Measurements from ENCODE around the gene SLC34A3.
A peak's percentile ranks its signal among the peaks of the same experiment; 100 is the strongest.

SLC34A3 gene

GRCh38 chr9:137247135-137247915, 16.6 kb downstream of the SLC34A3 start:
- no peak for ATAC-seq
- Mint-ChIP-seq H3K27me3 (no peaks in the 10 kb centered on the region), H3K9me3 (no peaks in the 10 kb centered on the region)

DNA sequence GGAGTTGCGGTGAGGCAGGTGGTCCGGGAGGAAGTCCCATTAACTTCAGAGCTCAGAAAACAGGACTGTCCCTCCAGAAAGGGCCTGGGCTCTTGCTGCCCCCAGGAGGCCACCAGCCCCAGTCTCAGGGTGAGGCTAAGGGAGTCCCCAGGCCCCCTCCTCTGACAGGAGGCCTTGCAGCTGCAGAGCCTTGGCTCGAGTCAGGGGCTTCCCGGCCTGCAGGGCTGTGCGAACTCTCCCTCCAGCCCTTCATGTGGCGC, 17.1 kb downstream of the SLC34A3 start:
- ATAC-seq (no peak), DNase-seq (no peak)
- Mint-ChIP-seq H3K27ac (no peak overlapping the region), H3K36me3 (ENCODE audit: low read depth) (peaks cover 10% of the 10 kb centered on the region), H3K4me1 (peaks cover 4% of the 10 kb centered on the region), H3K9me3 (no peaks in the 10 kb centered on the region), H3K4me3 (no peak overlapping the region), H3K27me3 (no peaks in the 10 kb centered on the region)

More at GRCh38 chr9:137247135-137247915, 16.6 kb downstream of the SLC34A3 start:
- Mint-ChIP-seq H3K36me3 (ENCODE audit: low read depth) (peaks cover 15% of the 10 kb centered on the region), H3K4me1 (peaks cover 10% of the 10 kb centered on the region), H3K27ac (no peak overlapping the region), H3K4me3 (no peak overlapping the region)
- no peak for DNase-seq

GRCh38 chr9:137250329-137251193, 19.9 kb downstream of the SLC34A3 start:
- DNase-seq, result no peak
- Mint-ChIP-seq H3K36me3 (ENCODE audit: low read depth) (no peaks in the 10 kb centered on the region), H3K9me3 (no peaks in the 10 kb centered on the region), H3K27me3 (peaks cover 2% of the 10 kb centered on the region), H3K4me3 (no peak overlapping the region), H3K27ac (no peak overlapping the region), H3K4me1 (peaks cover 4% of the 10 kb centered on the region)
- no peak for ATAC-seq

- Mint-ChIP-seq H3K4me1 (peaks cover 6% of the 10 kb centered on the region), H3K27ac (no peak within 1 kb of the TSS), H3K9me3 (no peaks in the 10 kb centered on the region), H3K27me3 (peaks cover 2% of the 10 kb centered on the region), H3K36me3 (ENCODE audit: low read depth) (no peaks in the 10 kb centered on the region), H3K4me3 (no peak within 1 kb of the TSS)
- ATAC-seq, result no peak
- DNase-seq, result no peak
These were observed 20.4 kb downstream of the SLC34A3 start, which contains the start of gene STPG3 for GRCh38 chr9:137251194-137251461. Gene STPG3, plus strand, starts transcription at chr9:137251286. Its CDS starts 1 bp downstream, at chr9:137251287.

GRCh38 chr9:137251490-137252268, 21.0 kb downstream of the SLC34A3 start:
- no peak overlapping the region for H3K4me3 Mint-ChIP-seq

GRCh38 chr9:137252555-137253506, 22.1 kb downstream of the SLC34A3 start:
- no peak for ATAC-seq
- no peak overlapping the region for H3K27ac Mint-ChIP-seq
- H3K36me3 Mint-ChIP-seq (ENCODE audit: low read depth), result peaks cover 7% of the 10 kb centered on the region
- H3K4me3 Mint-ChIP-seq, result no peak overlapping the region
- peaks cover 13% of the 10 kb centered on the region for H3K4me1 Mint-ChIP-seq
- DNase-seq, result no peak
- peaks cover 2% of the 10 kb centered on the region for H3K27me3 Mint-ChIP-seq
- no peaks in the 10 kb centered on the region for H3K9me3 Mint-ChIP-seq

More at GRCh38 chr9:137251490-137252268, 21.0 kb downstream of the SLC34A3 start:
- no peak for DNase-seq
- H3K27ac Mint-ChIP-seq, result no peak overlapping the region
- no peaks in the 10 kb centered on the region for H3K9me3 Mint-ChIP-seq
- H3K36me3 Mint-ChIP-seq (ENCODE audit: low read depth), result peaks cover 3% of the 10 kb centered on the region
- H3K4me1 Mint-ChIP-seq, result peaks cover 11% of the 10 kb centered on the region
- peaks cover 2% of the 10 kb centered on the region for H3K27me3 Mint-ChIP-seq
- no peak for ATAC-seq

DNA sequence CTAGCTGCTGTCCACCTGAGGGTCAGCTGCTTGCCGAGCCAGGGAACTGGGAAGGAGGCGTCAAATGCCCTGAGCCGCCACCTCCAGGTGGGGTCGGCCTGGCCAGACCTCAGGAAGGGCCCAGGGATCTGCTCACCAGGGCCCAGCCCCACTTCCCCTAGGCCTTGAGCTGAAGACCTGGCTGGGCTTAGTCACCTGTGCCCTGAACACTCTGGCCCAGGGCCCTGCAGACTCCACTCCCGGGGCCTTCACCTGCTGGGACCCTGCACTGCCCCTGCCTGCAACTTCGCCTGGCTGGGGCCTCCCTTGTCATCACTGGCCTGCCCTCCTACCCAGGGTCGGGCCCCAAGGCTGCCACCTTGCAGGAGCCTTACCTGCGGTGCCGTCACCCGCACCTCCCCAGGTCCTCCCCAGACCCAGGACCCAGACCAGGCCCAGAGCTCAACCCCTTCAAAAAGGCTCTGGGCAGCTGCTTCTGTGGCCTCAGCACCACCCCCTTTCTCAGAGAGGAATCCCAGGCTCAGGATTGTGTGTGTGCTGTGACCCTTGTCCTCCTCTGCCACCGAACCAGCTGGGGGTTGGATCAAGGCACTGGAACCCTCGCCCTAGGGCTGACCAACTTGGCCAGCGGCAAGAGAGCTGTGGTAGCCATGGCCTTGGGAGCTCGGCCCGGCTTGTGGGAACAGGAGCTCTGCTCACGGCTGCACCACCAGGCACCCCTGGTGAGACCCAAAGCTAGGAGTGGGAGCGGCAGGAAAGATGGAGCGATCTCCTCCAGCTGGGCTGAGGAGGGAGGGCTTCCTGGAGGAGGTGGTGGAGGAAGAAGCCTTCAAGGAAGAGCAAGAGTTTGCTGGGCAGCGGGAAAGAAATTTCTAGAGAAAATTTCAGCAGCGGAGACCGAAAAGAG, 23.3 kb downstream of the SLC34A3 start:
- DNase-seq (no peak), ATAC-seq (no peak)
- no peaks in the 10 kb centered on the region for H3K9me3 Mint-ChIP-seq
- H3K36me3 Mint-ChIP-seq (ENCODE audit: low read depth), result peaks cover 9% of the 10 kb centered on the region
- peak overlapping the region; percentile 81 for H3K27ac Mint-ChIP-seq
- H3K27me3 Mint-ChIP-seq, result peaks cover 2% of the 10 kb centered on the region
- peaks cover 13% of the 10 kb centered on the region for H3K4me1 Mint-ChIP-seq
- peak overlapping the region; percentile 83 for H3K4me3 Mint-ChIP-seq

DNA sequence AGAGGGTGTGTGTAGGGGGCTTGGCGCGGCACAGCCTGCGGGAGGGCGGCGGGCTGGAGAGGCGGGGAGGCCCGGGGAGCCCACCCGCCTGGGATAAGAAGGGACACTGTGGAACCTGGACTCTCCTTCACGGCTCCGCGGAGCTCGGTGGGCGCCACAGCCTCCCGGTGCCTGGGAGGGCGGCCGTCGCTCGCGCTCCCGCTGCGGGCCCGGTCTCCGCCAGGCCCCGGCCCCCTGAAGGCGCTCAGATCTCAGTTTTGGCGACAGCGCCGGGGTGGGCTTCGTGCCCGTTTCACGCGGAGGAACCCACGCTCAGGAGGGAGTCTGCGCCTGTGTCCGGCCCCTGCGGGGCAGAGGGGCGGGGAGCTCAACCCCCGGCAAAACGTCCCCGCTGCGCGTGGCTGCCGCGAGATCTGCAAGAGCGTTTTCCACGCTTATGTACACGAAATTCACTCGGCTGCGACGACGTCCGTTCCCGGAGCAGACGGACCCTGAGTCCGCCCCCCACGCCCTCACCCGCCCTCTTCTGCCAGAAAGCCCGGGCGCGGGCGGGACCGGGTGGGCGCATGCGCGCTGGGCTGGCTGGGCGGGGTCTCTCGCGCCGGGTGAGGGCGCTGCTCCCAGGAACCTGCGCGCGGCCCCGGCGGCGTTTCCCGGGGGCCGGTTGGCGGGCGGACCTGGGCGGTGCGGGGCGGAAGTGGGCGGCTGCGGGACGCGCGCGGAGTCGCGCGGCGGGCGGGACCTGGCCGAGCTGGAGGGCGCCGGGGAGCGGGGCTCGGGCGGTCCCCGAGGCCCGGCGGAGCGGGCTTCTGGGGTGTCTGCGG, 24.1 kb downstream of the SLC34A3 start, which contains the start of gene NELFB:
TSS of gene NELFB (plus strand) at position 704 of the 824 bp plus-strand sequence.
- peak; percentile 86 for ATAC-seq
- Mint-ChIP-seq H3K4me3 (peak within 1 kb of the TSS; percentile 83), H3K36me3 (ENCODE audit: low read depth) (peaks cover 10% of the 10 kb centered on the region), H3K4me1 (peaks cover 13% of the 10 kb centered on the region), H3K27ac (peak within 1 kb of the TSS; percentile 81), H3K27me3 (peaks cover 2% of the 10 kb centered on the region), H3K9me3 (no peaks in the 10 kb centered on the region)
- DNase-seq, result peak; percentile 99

DNA sequence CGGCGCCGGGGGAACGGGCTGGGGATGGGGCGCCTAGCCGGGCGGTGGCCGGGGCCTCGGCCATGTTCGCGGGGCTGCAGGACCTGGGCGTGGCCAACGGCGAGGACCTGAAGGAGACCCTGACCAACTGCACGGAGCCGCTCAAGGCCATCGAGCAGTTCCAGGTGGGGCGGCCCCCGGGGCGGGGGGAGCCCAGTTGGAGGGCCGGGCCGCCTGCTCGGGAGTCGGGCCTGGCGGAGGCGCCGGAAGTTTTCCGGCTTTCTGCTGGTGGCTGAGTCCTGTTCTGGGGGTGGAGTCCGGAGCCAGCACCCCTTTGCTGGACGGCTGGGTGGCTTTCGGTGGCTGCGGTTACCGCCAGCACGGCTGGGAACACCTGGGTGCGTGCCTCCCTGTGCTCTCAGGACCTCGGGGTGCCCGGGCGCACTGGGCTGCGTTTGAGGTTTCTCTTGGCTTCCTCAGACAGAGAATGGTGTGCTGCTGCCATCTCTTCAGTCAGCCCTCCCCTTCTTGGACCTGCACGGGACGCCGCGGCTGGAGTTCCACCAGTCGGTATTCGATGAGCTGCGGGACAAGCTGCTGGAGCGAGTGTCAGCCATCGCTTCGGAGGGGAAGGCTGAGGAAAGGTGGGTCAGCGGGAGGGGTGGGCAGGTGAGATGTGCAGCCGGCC, 24.9 kb downstream of the SLC34A3 start:
- ATAC-seq (no peak), DNase-seq (no peak)
- Mint-ChIP-seq H3K27ac (peak overlapping the region; percentile 52), H3K36me3 (ENCODE audit: low read depth) (peaks cover 10% of the 10 kb centered on the region), H3K4me1 (peaks cover 13% of the 10 kb centered on the region), H3K4me3 (peak overlapping the region; percentile 83), H3K9me3 (no peaks in the 10 kb centered on the region), H3K27me3 (peaks cover 2% of the 10 kb centered on the region)

DNA sequence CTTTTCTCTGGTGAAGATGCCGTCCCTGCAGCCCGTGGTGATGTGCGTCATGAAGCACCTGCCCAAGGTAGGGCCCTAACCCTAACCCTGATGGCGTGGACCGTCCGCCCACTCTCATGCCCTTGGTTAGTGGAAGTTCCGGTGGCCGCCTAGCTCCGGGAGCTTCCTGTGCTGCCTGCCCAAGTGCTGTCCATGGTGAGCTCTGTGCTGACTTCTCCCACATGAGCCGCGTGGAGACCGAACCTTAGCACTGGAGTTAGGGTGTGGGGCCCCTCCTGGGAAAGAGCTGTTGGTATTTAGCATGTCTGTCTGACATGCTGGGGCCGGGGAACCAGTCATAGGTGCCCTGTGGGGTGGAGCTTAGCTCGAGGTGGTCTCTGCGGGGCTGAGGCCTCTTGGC, 25.7 kb downstream of the SLC34A3 start:
- Mint-ChIP-seq H3K4me3 (peak overlapping the region; percentile 83), H3K4me1 (peaks cover 13% of the 10 kb centered on the region), H3K36me3 (ENCODE audit: low read depth) (peaks cover 10% of the 10 kb centered on the region), H3K27ac (no peak overlapping the region), H3K27me3 (peaks cover 2% of the 10 kb centered on the region), H3K9me3 (no peaks in the 10 kb centered on the region)
- ATAC-seq (no peak), DNase-seq (no peak)

DNA sequence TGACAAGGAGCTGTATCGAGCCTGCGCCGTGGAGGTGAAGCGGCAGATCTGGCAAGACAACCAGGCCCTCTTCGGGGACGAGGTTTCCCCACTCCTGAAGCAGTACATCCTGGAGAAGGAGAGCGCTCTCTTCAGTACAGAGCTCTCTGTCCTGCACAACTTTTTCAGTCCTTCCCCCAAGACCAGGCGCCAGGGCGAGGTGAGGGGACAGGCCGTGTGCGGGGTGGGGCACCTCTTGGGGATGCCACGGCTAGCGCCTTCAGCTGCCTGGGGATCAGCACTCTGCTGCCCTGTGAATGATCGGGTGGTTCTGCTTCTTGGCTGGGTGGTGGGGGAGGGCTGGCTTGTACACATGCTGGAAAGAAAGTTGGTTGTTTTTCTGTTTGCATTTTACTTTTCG, 26.2 kb downstream of the SLC34A3 start:
- peak overlapping the region; percentile 83 for H3K4me3 Mint-ChIP-seq
- no peak overlapping the region for H3K27ac Mint-ChIP-seq
- H3K9me3 Mint-ChIP-seq, result no peaks in the 10 kb centered on the region
- peaks cover 12% of the 10 kb centered on the region for H3K36me3 Mint-ChIP-seq (ENCODE audit: low read depth)
- no peak for DNase-seq
- ATAC-seq, result no peak
- peaks cover 13% of the 10 kb centered on the region for H3K4me1 Mint-ChIP-seq
- peaks cover 2% of the 10 kb centered on the region for H3K27me3 Mint-ChIP-seq
